ENCODE measurements around the gene CROCC2.
"Not testable (repeated sequence)": the region's sequence is repeated elsewhere in the genome, so short reads cannot be mapped to it uniquely, and the experiment has no call there.

Gene CROCC2

GRCh38 chr2:240964704-240965295, 58.7 kb downstream of the CROCC2 start:
- DNase-seq = no peak

- no peak for DNase-seq
Observed at GRCh38 chr2:240965296-240965904, 59.3 kb downstream of the CROCC2 start.

GRCh38 chr2:240965905-240966456, 59.8 kb downstream of the CROCC2 start:
- DNase-seq = no peak

- no peak for DNase-seq
Observed at GRCh38 chr2:240966457-240966905, 60.3 kb downstream of the CROCC2 start.

- DNase-seq = no peak
Observed at GRCh38 chr2:240966906-240967680, 61.0 kb downstream of the CROCC2 start.

- DNase-seq = no peak
Observed at GRCh38 chr2:240967681-240968621, 61.8 kb downstream of the CROCC2 start.

- DNase-seq = peak in 8 of 56 donors; percentile 19 to 55 (median 32)
Observed at GRCh38 chr2:240968731-240969624, 62.8 kb downstream of the CROCC2 start.

- no peak for DNase-seq
Observed at GRCh38 chr2:240970104-240970503, 64.0 kb downstream of the CROCC2 start.

- DNase-seq = no peak
Observed at GRCh38 chr2:240970816-240971215, 64.7 kb downstream of the CROCC2 start.

GRCh38 chr2:240972201-240972600, 66.1 kb downstream of the CROCC2 start:
- DNase-seq = no peak

GRCh38 chr2:240972636-240973521, 66.7 kb downstream of the CROCC2 start:
- peak in 46 of 56 donors; percentile 14 to 81 (median 54) for DNase-seq

GRCh38 chr2:240974771-240975572, 68.8 kb downstream of the CROCC2 start:
- no peak for DNase-seq

GRCh38 chr2:240975903-240976302, 69.8 kb downstream of the CROCC2 start:
- not testable (repeated sequence) for DNase-seq

GRCh38 chr2:240981280-240981679, 75.1 kb downstream of the CROCC2 start:
- DNase-seq = no peak

GRCh38 chr2:240981871-240982800, 76.0 kb downstream of the CROCC2 start:
- no peak for DNase-seq

- no peak for DNase-seq
Observed at GRCh38 chr2:240982821-240983281, 76.7 kb downstream of the CROCC2 start.

All from amygdala (tissue), 56 donors.